Osteoblast (primary cell): ENCODE measurements around the gene PDZRN3. TPM values are rescaled to one million over a fixed set of nuclear protein-coding genes. Genes with fewer than 3 reads are reported as not detected.

ENCODE experiments used
- DNase-seq: peaks from one replicate; pipeline ENCODE4 v3.0.0; 2011; ENCODE audit warnings: low spot score, mixed read lengths; ENCODE audit not compliant: insufficient read length; ENCODE audit errors: missing footprints
- H2AFZ ChIP-seq: 2 replicates; pipeline ENCODE4 v1.6.0; 2011; ENCODE audit warnings: mild to moderate bottlenecking, low read length
- H3K27ac ChIP-seq: 2 replicates; pipeline ENCODE4 v1.5.1; 2011; ENCODE audit warnings: mild to moderate bottlenecking, low read depth, low read length, moderate library complexity
- H3K27me3 ChIP-seq: 2 replicates; pipeline ENCODE4 v1.6.0; 2012; ENCODE audit warnings: mild to moderate bottlenecking, control low read depth, inconsistent platforms, low read length, moderate library complexity; ENCODE audit not compliant: insufficient read depth
- H3K36me3 ChIP-seq: 2 replicates; pipeline ENCODE4 v1.5.1; 2011; ENCODE audit warnings: mild to moderate bottlenecking, low read length, control low read depth, moderate library complexity; ENCODE audit not compliant: insufficient read depth
- H3K4me1 ChIP-seq: 2 replicates; pipeline ENCODE4 v1.5.1; 2011; ENCODE audit warnings: mild to moderate bottlenecking, low read length, control low read depth, moderate library complexity; ENCODE audit not compliant: insufficient read depth
- H3K4me2 ChIP-seq: 2 replicates; pipeline ENCODE4 v1.6.0; 2011; ENCODE audit warnings: mild to moderate bottlenecking, low read length; ENCODE audit not compliant: insufficient read depth
- H3K4me3 ChIP-seq: fragments of 200-600 bp; sonication (generic); 3 replicates; pipeline ENCODE4 v1.5.1; 2012; ENCODE audit warnings: mild to moderate bottlenecking, low read length, inconsistent platforms; ENCODE audit not compliant: insufficient read depth
- H3K79me2 ChIP-seq: 2 replicates; pipeline ENCODE4 v1.6.0; 2012; ENCODE audit warnings: mild to moderate bottlenecking, low read length, control low read depth, inconsistent platforms; ENCODE audit not compliant: insufficient read depth
- H3K9me3 ChIP-seq: 2 replicates; pipeline ENCODE4 v1.5.1; 2011; ENCODE audit warnings: low read depth, low read length, control low read depth
- H4K20me1 ChIP-seq: 2 replicates; pipeline ENCODE4 v1.6.0; 2012; ENCODE audit warnings: mild to moderate bottlenecking, low read length, control low read depth; ENCODE audit not compliant: insufficient read depth
- total RNA-seq: library from RNA; depleted of rRNA; stranded (reverse); fragments of >200 nt; gene quantifications from 2 replicates; pipeline ENCODE4 v1.2.3, GENCODE V29; 2012
- TF ChIP-seq, protein P1 (sequence below): IDR thresholded peaks from 2 replicates; pipeline ENCODE4 v1.5.1; 2011; ENCODE audit warnings: mild to moderate bottlenecking, low read depth, low read length, moderate library complexity; ENCODE audit errors: extremely low read depth

The PDZRN3 gene
- total RNA-seq, 1 donor: 26.4 TPM

DNA sequence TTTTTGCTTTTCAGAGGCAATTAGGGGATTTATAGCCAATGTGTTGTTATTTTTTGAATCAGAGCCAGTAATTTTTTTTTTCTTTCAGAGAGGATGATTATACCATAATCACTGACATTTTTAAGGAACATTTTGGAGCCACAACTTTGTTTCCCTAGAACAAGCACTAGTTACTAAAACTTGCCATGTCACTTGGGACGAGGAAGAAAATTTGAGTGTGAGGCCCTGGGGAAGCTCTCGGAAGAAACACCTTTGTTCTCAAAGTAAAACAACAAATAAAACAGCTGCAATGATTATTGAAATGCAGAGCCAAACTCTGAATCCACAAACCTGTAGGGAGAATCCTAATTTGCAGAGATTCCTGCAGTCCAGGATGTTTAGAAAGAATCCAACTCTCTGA lies 69.7 kb downstream of the PDZRN3 start:
- Histone ChIP-seq H3K27ac (no peak overlapping the region), H3K27me3 (no peaks in the 10 kb centered on the region), H4K20me1 (peaks cover 3% of the 10 kb centered on the region), H3K4me3 (no peak overlapping the region), H3K36me3 (no peaks in the 10 kb centered on the region), H3K4me2 (no peak overlapping the region), H3K79me2 (peaks cover 19% of the 10 kb centered on the region), H3K4me1 (peaks cover 15% of the 10 kb centered on the region), H2AFZ (no peak overlapping the region), H3K9me3 (no peaks in the 10 kb centered on the region)
- no peak for DNase-seq
- TF ChIP-seq, protein P1, sequence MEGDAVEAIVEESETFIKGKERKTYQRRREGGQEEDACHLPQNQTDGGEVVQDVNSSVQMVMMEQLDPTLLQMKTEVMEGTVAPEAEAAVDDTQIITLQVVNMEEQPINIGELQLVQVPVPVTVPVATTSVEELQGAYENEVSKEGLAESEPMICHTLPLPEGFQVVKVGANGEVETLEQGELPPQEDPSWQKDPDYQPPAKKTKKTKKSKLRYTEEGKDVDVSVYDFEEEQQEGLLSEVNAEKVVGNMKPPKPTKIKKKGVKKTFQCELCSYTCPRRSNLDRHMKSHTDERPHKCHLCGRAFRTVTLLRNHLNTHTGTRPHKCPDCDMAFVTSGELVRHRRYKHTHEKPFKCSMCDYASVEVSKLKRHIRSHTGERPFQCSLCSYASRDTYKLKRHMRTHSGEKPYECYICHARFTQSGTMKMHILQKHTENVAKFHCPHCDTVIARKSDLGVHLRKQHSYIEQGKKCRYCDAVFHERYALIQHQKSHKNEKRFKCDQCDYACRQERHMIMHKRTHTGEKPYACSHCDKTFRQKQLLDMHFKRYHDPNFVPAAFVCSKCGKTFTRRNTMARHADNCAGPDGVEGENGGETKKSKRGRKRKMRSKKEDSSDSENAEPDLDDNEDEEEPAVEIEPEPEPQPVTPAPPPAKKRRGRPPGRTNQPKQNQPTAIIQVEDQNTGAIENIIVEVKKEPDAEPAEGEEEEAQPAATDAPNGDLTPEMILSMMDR: no peak

DNA sequence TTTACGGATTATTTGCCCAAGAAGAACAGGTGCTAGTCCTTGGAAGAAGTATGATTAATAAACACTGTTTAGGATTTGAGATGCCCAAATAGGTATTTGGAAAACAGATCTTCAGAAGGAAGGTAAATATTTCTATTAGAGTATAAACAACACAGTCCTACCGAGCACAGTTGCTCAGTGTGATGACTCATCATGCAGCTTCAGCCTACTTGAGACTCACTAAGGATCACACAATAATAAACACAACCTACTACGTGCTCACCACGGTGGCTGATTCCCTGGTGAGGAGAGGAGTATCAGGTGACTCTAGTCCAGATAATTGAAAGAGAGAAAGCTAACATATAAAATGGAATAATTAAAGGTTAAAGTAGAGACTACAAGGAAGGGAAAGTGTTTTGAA lies 72.0 kb downstream of the PDZRN3 start:
- Histone ChIP-seq H3K27ac (no peak overlapping the region), H3K4me1 (peaks cover 23% of the 10 kb centered on the region), H3K27me3 (no peaks in the 10 kb centered on the region), H4K20me1 (no peaks in the 10 kb centered on the region), H3K79me2 (peaks cover 16% of the 10 kb centered on the region), H3K9me3 (no peaks in the 10 kb centered on the region), H3K4me3 (no peak overlapping the region), H3K36me3 (no peaks in the 10 kb centered on the region), H2AFZ (no peak overlapping the region), H3K4me2 (no peak overlapping the region)
- DNase-seq: peak; percentile 56
- TF ChIP-seq, protein P1: no peak

- H3K79me2 ChIP-seq: peaks cover 15% of the 10 kb centered on the region
- H3K36me3 ChIP-seq: no peaks in the 10 kb centered on the region
- peak overlapping the region; percentile 11 for H3K27ac ChIP-seq
- TF ChIP-seq, protein P1: no peak
- no peaks in the 10 kb centered on the region for H3K27me3 ChIP-seq
- H3K4me3 ChIP-seq: no peak overlapping the region
- H3K4me1 ChIP-seq: peaks cover 41% of the 10 kb centered on the region
- peaks cover 3% of the 10 kb centered on the region for H4K20me1 ChIP-seq
- DNase-seq: no peak
- no peaks in the 10 kb centered on the region for H3K9me3 ChIP-seq
- H2AFZ ChIP-seq: no peak overlapping the region
- no peak overlapping the region for H3K4me2 ChIP-seq
These were observed 74.7 kb downstream of the PDZRN3 start for GRCh38 chr3:73550032-73550431.

- Histone ChIP-seq H3K4me3 (no peak overlapping the region), H3K36me3 (no peaks in the 10 kb centered on the region), H3K4me1 (peaks cover 41% of the 10 kb centered on the region), H3K79me2 (peaks cover 19% of the 10 kb centered on the region), H2AFZ (no peak overlapping the region), H3K27ac (peak overlapping the region; percentile 98), H3K4me2 (no peak overlapping the region), H3K27me3 (no peaks in the 10 kb centered on the region), H4K20me1 (peaks cover 3% of the 10 kb centered on the region), H3K9me3 (no peaks in the 10 kb centered on the region)
- TF ChIP-seq, protein P1: no peak
- DNase-seq: no peak
These were observed 75.6 kb downstream of the PDZRN3 start for GRCh38 chr3:73549051-73549600.
